GM21786 (cell line): ENCODE data around the gene UBQLN2.
"Not testable (repeated sequence)": the region's sequence is repeated elsewhere in the genome, so short reads cannot be mapped to it uniquely, and the experiment has no call there.

Experiments used
- ATAC-seq: cut with Tn5 transposase; IDR thresholded peaks from one replicate; pipeline ENCODE4 v1.9.1; 2021; ENCODE audit not compliant: unreplicated experiment

The UBQLN2 gene

GRCh38 chrX:56563231-56564161 lies at the start of gene UBQLN2:
TSS of gene UBQLN2 (plus strand) at chrX:56563627. CDS start at chrX:56563874, 247 bp downstream.
- peak; percentile 67 for ATAC-seq

DNA sequence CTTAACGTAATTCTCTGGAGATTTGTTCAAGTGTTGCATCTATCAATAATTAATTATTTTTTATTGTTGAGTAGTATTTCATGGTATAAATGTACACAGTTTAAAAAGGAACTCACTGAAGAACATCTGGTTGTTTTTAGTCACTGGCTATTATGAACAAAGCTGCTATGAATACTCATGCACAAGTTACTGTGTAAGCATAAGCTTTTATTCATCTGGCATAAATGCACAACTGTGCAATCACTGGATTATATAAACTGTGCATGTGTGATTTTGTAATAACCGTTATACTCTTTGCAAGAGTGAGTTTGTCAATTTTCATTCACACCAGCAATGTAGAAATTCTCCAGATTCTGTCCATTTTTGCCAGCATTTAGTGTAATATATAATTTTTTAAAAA lies 43.8 kb upstream of the UBQLN2 start:
- ATAC-seq: no peak

GRCh38 chrX:56529482-56530007 lies 33.9 kb upstream of the UBQLN2 start:
- ATAC-seq: not testable (repeated sequence)

DNA sequence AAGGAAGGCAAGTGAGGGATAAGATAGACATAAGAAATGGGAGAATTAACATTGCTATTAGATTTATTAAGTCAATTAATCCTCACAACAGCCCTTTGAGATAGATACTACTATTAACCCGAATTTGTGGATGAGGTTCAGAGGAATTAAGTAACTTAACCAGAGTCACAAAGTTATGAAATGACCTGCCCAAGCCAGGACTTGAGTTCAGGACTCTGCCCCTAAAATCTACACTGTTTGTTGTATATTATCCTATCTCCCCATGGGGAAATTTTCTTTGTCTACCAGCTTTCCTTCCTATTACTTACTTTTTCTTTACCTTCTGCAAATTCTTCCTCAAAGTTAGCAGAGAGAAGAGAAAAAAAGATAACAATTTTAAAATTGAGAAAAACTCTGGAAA lies 33.4 kb upstream of the UBQLN2 start:
- ATAC-seq: no peak

DNA sequence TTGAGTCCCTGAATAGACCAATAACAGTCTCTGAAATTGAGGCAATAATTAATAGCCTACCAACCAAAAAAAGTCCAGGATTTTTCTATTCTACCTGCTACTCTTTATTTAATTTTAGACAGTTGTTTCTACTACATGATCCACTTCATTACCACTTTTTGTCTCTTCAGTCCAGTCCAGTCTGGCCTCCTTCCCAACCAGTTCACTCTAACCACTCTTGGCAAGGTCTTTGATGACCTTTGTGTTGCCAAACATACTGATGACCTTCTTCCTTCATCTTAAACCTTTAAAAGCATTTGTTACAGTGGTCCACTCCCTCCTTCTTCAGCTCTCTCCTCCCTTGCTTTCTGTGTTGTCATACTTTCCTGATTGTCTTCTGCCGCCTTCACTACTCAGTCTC lies 12.8 kb upstream of the UBQLN2 start:
- no peak for ATAC-seq

DNA sequence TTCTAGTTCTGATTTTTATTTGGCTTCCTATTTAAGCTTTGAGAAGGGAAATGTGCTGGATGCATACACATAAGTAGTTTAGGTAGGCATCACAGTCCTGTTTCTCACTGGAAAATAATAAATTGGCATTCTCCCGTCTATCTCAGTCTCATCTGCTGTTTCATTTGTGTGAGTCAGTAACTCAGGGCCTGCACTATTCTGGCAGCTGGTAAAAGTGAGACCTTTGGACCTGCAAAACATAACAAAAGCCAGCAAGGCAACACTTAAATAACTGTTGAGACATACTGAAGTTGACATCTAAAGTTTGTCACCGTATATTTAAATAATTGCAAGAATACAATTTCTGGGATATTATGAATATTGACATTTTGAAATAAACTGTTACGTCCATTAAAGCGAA lies 8.6 kb upstream of the UBQLN2 start:
- no peak for ATAC-seq

DNA sequence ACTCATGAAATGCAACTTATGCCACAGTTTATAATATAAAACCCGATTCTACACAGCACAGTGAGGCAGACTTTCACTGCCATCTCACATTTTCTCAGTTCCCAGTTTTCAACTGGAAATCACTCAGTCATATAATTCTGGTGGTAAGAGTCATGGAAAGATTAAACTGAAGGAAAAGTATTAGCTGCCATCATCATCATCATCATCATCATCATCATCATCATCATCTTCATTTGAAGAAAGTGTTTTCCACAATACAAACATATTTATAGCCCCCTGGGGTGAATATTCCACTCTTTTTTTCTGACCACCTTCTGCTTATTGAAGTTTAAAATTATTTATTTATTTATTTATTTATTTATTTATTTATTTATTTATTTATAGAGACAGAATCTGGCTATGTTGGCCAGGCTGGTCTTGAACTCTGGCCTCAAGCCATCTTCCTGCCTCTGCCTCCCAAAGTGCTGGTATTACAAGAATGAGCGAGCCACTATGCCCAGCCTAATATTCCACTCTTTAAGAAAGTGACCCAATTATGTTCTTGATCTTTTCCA lies 6.0 kb upstream of the UBQLN2 start:
- no peak for ATAC-seq

DNA sequence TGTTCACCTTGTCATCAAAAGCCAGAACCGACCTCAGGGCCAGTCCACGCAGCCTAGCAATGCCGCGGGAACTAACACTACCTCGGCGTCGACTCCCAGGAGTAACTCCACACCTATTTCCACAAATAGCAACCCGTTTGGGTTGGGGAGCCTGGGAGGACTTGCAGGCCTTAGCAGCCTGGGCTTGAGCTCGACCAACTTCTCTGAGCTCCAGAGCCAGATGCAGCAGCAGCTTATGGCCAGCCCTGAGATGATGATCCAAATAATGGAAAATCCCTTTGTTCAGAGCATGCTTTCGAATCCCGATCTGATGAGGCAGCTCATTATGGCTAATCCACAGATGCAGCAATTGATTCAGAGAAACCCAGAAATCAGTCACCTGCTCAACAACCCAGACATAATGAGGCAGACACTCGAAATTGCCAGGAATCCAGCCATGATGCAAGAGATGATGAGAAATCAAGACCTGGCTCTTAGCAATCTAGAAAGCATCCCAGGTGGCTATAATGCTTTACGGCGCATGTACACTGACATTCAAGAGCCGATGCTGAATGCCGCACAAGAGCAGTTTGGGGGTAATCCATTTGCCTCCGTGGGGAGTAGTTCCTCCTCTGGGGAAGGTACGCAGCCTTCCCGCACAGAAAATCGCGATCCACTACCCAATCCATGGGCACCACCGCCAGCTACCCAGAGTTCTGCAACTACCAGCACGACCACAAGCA lies 898 bp downstream of the UBQLN2 start:
- peak; percentile 2 for ATAC-seq

- no peak for ATAC-seq
Measured at GRCh38 chrX:56564921-56565840, 1.8 kb downstream of the UBQLN2 start.

DNA sequence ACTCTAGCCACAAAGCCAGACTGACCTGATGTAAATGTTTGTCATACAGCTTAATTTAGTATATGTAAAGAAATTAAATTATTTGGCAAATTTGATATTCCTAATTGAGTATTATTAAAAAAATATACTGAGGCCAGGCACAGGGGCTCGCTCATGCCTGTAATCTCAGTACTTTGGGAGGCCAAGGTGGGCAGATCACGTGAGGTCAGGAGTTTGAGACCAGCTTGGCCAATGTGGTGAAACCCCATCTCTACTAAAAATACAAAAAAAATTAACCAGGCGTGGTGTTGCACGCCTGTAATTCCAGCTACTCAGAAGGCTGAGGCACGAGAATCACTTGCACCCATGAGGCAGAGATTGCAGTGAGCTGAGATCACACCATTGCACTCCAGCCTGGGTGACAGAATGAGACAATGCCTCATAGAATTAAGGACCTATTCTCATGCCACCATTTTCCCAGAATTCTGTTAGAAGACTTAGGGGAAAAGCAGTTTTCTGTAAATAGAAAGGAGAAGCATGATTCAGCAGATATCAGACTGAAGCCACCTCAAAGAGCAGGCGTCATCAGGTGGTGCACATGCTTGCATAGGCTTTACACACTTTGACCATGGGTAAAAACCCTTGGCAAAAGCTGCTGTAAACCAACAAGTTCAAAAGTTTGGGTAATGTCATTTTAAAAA lies 6.1 kb downstream of the UBQLN2 start:
- peak; percentile 38 for ATAC-seq

DNA sequence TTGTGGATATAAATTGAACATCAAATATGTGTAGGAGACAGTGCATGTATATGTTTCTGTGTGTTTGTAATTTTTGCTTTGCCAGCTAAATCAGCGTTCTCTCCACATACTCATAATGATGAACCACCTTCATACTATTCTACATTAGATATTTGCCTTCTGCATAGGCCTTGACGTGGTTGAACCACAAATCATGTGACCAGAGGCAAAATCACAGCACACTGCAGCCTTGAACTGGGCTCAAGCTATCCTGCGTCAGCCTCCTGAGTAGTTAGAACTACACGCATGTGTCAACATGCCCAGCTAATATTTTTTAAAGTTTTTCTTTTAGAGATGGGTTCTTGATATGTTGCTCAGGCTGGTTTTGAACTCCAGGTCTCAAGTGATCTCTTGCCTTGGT lies 9.5 kb downstream of the UBQLN2 start:
- no peak for ATAC-seq

DNA sequence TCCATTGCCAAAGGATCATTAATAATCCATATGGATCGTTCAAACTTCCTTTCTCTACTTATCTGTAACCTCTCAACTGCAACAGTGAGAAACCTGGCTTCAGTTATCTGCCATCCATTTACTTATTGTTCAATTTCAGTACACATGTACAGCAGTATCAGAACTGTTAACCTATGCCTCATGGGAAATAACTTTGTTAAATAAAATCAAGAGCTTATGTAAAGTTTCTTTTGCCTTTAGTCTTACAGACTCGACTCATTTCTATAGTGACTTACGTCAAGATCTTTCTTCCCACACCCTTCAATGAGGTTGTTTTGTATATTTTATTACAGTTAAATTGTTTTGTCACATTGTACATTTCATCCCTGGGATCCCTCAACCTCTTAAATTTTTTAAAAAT lies 11.4 kb downstream of the UBQLN2 start:
- ATAC-seq: no peak

- no peak for ATAC-seq
Measured at GRCh38 chrX:56576721-56577120, 13.3 kb downstream of the UBQLN2 start.

GRCh38 chrX:56588397-56589188 lies 25.2 kb downstream of the UBQLN2 start:
- no peak for ATAC-seq

GRCh38 chrX:56591830-56592229 lies 28.4 kb downstream of the UBQLN2 start:
- not testable (repeated sequence) for ATAC-seq

- ATAC-seq: no peak
Measured at GRCh38 chrX:56600141-56600540, 36.7 kb downstream of the UBQLN2 start.

DNA sequence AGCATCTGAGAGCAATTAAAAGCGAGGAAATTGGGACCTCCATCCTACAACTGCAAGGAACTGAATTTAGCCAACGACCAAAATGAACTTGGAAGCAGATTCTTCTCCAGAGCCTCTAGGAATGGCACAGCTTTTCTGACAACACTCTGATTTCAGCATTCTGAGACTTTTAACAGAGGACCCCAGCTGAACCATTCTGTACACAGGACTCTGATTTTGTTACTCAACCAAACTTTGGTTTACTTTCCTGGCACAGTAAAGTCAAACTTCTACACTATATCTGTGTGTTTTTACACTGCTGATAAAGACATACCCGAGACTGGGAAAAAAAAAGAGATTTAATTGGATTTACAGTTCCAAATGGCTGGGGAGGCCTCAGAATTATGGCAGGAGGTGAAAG lies 37.6 kb downstream of the UBQLN2 start:
- no peak for ATAC-seq

- ATAC-seq: no peak
Measured at GRCh38 chrX:56615282-56615681, 51.9 kb downstream of the UBQLN2 start.
